ENCODE measurements around the gene TGOLN2.

Gene TGOLN2

GRCh38 chr2:85286918-85287317, 40.9 kb downstream of the TGOLN2 start:
- Histone ChIP-seq H3K27ac (ENCODE audit: low read depth, low read length) (no peak overlapping the region), H3K4me1 (ENCODE audit: control insufficient read depth in 1 of 2, insufficient read depth in 2 of 2, low read length in 2 of 2) (peaks cover 11 to 25% of the 10 kb centered on the region in 2 donors)

GRCh38 chr2:85283641-85284040, 44.1 kb downstream of the TGOLN2 start:
- Histone ChIP-seq H3K27me3 (ENCODE audit: control insufficient read depth in 1 of 2, insufficient read depth in 2 of 2, low read length in 2 of 2) (no peaks in the 10 kb centered on the region), H3K36me3 (ENCODE audit: control insufficient read depth in 1 of 2, insufficient read depth in 2 of 2, low read length in 2 of 2) (no peaks in the 10 kb centered on the region), H3K4me1 (ENCODE audit: control insufficient read depth in 1 of 2, insufficient read depth in 2 of 2, low read length in 2 of 2) (peaks cover 7 to 12% of the 10 kb centered on the region in 2 donors), H3K9ac (ENCODE audit: low read depth in 1 of 2, low read length in 2 of 2) (no peak overlapping the region), H3K9me3 (ENCODE audit: control insufficient read depth in 1 of 2, low read length in 2 of 2) (no peaks in the 10 kb centered on the region), H3K4me3 (ENCODE audit: low read depth in 1 of 2, low read length in 2 of 2) (no peak overlapping the region), H3K27ac (ENCODE audit: low read depth, low read length) (no peak overlapping the region)

More at GRCh38 chr2:85286918-85287317, 40.9 kb downstream of the TGOLN2 start:
- Histone ChIP-seq H3K36me3 (ENCODE audit: control insufficient read depth in 1 of 2, insufficient read depth in 2 of 2, low read length in 2 of 2) (no peaks in the 10 kb centered on the region), H3K4me3 (ENCODE audit: low read depth in 1 of 2, low read length in 2 of 2) (no peak overlapping the region), H3K9me3 (ENCODE audit: control insufficient read depth in 1 of 2, low read length in 2 of 2) (no peaks in the 10 kb centered on the region), H3K9ac (ENCODE audit: low read depth in 1 of 2, low read length in 2 of 2) (no peak overlapping the region), H3K27me3 (ENCODE audit: control insufficient read depth in 1 of 2, insufficient read depth in 2 of 2, low read length in 2 of 2) (no peaks in the 10 kb centered on the region)

- Histone ChIP-seq H3K4me1 (ENCODE audit: control insufficient read depth in 1 of 2, insufficient read depth in 2 of 2, low read length in 2 of 2) (peaks cover 8 to 10% of the 10 kb centered on the region in 2 donors), H3K4me3 (ENCODE audit: low read depth in 1 of 2, low read length in 2 of 2) (no peak overlapping the region), H3K9me3 (ENCODE audit: control insufficient read depth in 1 of 2, low read length in 2 of 2) (no peaks in the 10 kb centered on the region), H3K27ac (ENCODE audit: low read depth, low read length) (no peak overlapping the region), H3K9ac (ENCODE audit: low read depth in 1 of 2, low read length in 2 of 2) (no peak overlapping the region), H3K36me3 (ENCODE audit: control insufficient read depth in 1 of 2, insufficient read depth in 2 of 2, low read length in 2 of 2) (no peaks in the 10 kb centered on the region), H3K27me3 (ENCODE audit: control insufficient read depth in 1 of 2, insufficient read depth in 2 of 2, low read length in 2 of 2) (no peaks in the 10 kb centered on the region)
Observed at GRCh38 chr2:85282914-85283313, 44.9 kb downstream of the TGOLN2 start.

- H3K27ac ChIP-seq (ENCODE audit: low read depth, low read length), result no peak overlapping the region
- H3K27me3 ChIP-seq (ENCODE audit: control insufficient read depth in 1 of 2, insufficient read depth in 2 of 2, low read length in 2 of 2), result no peaks in the 10 kb centered on the region
- H3K36me3 ChIP-seq (ENCODE audit: control insufficient read depth in 1 of 2, insufficient read depth in 2 of 2, low read length in 2 of 2), result no peaks in the 10 kb centered on the region
- no peak overlapping the region for H3K9ac ChIP-seq (ENCODE audit: low read depth in 1 of 2, low read length in 2 of 2)
- no peak overlapping the region for H3K4me3 ChIP-seq (ENCODE audit: low read depth in 1 of 2, low read length in 2 of 2)
- H3K4me1 ChIP-seq (ENCODE audit: control insufficient read depth in 1 of 2, insufficient read depth in 2 of 2, low read length in 2 of 2), result peaks cover 15 to 17% of the 10 kb centered on the region in 2 donors
- H3K9me3 ChIP-seq (ENCODE audit: control insufficient read depth in 1 of 2, low read length in 2 of 2), result no peaks in the 10 kb centered on the region
Observed at GRCh38 chr2:85281553-85281952, 46.2 kb downstream of the TGOLN2 start.

- Histone ChIP-seq H3K4me3 (ENCODE audit: low read depth in 1 of 2, low read length in 2 of 2) (no peak overlapping the region), H3K36me3 (ENCODE audit: control insufficient read depth in 1 of 2, insufficient read depth in 2 of 2, low read length in 2 of 2) (no peaks in the 10 kb centered on the region), H3K9me3 (ENCODE audit: control insufficient read depth in 1 of 2, low read length in 2 of 2) (no peaks in the 10 kb centered on the region), H3K27me3 (ENCODE audit: control insufficient read depth in 1 of 2, insufficient read depth in 2 of 2, low read length in 2 of 2) (no peaks in the 10 kb centered on the region), H3K4me1 (ENCODE audit: control insufficient read depth in 1 of 2, insufficient read depth in 2 of 2, low read length in 2 of 2) (peaks cover 16 to 20% of the 10 kb centered on the region in 2 donors), H3K27ac (ENCODE audit: low read depth, low read length) (no peak overlapping the region), H3K9ac (ENCODE audit: low read depth in 1 of 2, low read length in 2 of 2) (no peak overlapping the region)
Observed at GRCh38 chr2:85278361-85278760, 49.4 kb downstream of the TGOLN2 start.

GRCh38 chr2:85277416-85278158, 50.2 kb downstream of the TGOLN2 start:
- H3K9me3 ChIP-seq (ENCODE audit: control insufficient read depth in 1 of 2, low read length in 2 of 2), result no peaks in the 10 kb centered on the region
- no peaks in the 10 kb centered on the region for H3K36me3 ChIP-seq (ENCODE audit: control insufficient read depth in 1 of 2, insufficient read depth in 2 of 2, low read length in 2 of 2)
- H3K9ac ChIP-seq (ENCODE audit: low read depth in 1 of 2, low read length in 2 of 2), result no peak overlapping the region
- no peak overlapping the region for H3K4me3 ChIP-seq (ENCODE audit: low read depth in 1 of 2, low read length in 2 of 2)
- H3K27me3 ChIP-seq (ENCODE audit: control insufficient read depth in 1 of 2, insufficient read depth in 2 of 2, low read length in 2 of 2), result no peaks in the 10 kb centered on the region
- peaks cover 16 to 20% of the 10 kb centered on the region in 2 donors for H3K4me1 ChIP-seq (ENCODE audit: control insufficient read depth in 1 of 2, insufficient read depth in 2 of 2, low read length in 2 of 2)
- H3K27ac ChIP-seq (ENCODE audit: low read depth, low read length), result no peak overlapping the region

GRCh38 chr2:85276571-85277118, 51.1 kb downstream of the TGOLN2 start:
- Histone ChIP-seq H3K27ac (ENCODE audit: low read depth, low read length) (no peak overlapping the region), H3K9me3 (ENCODE audit: control insufficient read depth in 1 of 2, low read length in 2 of 2) (no peaks in the 10 kb centered on the region), H3K4me1 (ENCODE audit: control insufficient read depth in 1 of 2, insufficient read depth in 2 of 2, low read length in 2 of 2) (peaks cover 16 to 20% of the 10 kb centered on the region in 2 donors), H3K36me3 (ENCODE audit: control insufficient read depth in 1 of 2, insufficient read depth in 2 of 2, low read length in 2 of 2) (no peaks in the 10 kb centered on the region), H3K27me3 (ENCODE audit: control insufficient read depth in 1 of 2, insufficient read depth in 2 of 2, low read length in 2 of 2) (no peaks in the 10 kb centered on the region), H3K9ac (ENCODE audit: low read depth in 1 of 2, low read length in 2 of 2) (no peak overlapping the region), H3K4me3 (ENCODE audit: low read depth in 1 of 2, low read length in 2 of 2) (no peak overlapping the region)

GRCh38 chr2:85275984-85276540, 51.7 kb downstream of the TGOLN2 start:
- Histone ChIP-seq H3K36me3 (ENCODE audit: control insufficient read depth in 1 of 2, insufficient read depth in 2 of 2, low read length in 2 of 2) (no peaks in the 10 kb centered on the region), H3K9me3 (ENCODE audit: control insufficient read depth in 1 of 2, low read length in 2 of 2) (no peaks in the 10 kb centered on the region), H3K9ac (ENCODE audit: low read depth in 1 of 2, low read length in 2 of 2) (no peak overlapping the region), H3K27me3 (ENCODE audit: control insufficient read depth in 1 of 2, insufficient read depth in 2 of 2, low read length in 2 of 2) (no peaks in the 10 kb centered on the region), H3K27ac (ENCODE audit: low read depth, low read length) (no peak overlapping the region), H3K4me3 (ENCODE audit: low read depth in 1 of 2, low read length in 2 of 2) (no peak overlapping the region), H3K4me1 (ENCODE audit: control insufficient read depth in 1 of 2, insufficient read depth in 2 of 2, low read length in 2 of 2) (peaks cover 16 to 20% of the 10 kb centered on the region in 2 donors)

GRCh38 chr2:85273738-85274731, 53.8 kb downstream of the TGOLN2 start:
- no peak overlapping the region for H3K27ac ChIP-seq (ENCODE audit: low read depth, low read length)
- H3K36me3 ChIP-seq (ENCODE audit: control insufficient read depth in 1 of 2, insufficient read depth in 2 of 2, low read length in 2 of 2), result no peaks in the 10 kb centered on the region
- no peak overlapping the region for H3K9ac ChIP-seq (ENCODE audit: low read depth in 1 of 2, low read length in 2 of 2)
- no peak overlapping the region for H3K4me3 ChIP-seq (ENCODE audit: low read depth in 1 of 2, low read length in 2 of 2)
- no peaks in the 10 kb centered on the region for H3K27me3 ChIP-seq (ENCODE audit: control insufficient read depth in 1 of 2, insufficient read depth in 2 of 2, low read length in 2 of 2)
- H3K4me1 ChIP-seq (ENCODE audit: control insufficient read depth in 1 of 2, insufficient read depth in 2 of 2, low read length in 2 of 2), result peaks cover 25 to 31% of the 10 kb centered on the region in 2 donors
- H3K9me3 ChIP-seq (ENCODE audit: control insufficient read depth in 1 of 2, low read length in 2 of 2), result no peaks in the 10 kb centered on the region
